GM21367 (cell line): ENCODE measurements around the gene AP5Z1.
"Not testable (repeated sequence)": the region's sequence is repeated elsewhere in the genome, so short reads cannot be mapped to it uniquely, and the experiment has no call there.

Source experiments
- ATAC-seq: cut with Tn5 transposase; IDR thresholded peaks from one replicate; pipeline ENCODE4 v1.9.1; 2021; ENCODE audit not compliant: unreplicated experiment

AP5Z1 gene

DNA sequence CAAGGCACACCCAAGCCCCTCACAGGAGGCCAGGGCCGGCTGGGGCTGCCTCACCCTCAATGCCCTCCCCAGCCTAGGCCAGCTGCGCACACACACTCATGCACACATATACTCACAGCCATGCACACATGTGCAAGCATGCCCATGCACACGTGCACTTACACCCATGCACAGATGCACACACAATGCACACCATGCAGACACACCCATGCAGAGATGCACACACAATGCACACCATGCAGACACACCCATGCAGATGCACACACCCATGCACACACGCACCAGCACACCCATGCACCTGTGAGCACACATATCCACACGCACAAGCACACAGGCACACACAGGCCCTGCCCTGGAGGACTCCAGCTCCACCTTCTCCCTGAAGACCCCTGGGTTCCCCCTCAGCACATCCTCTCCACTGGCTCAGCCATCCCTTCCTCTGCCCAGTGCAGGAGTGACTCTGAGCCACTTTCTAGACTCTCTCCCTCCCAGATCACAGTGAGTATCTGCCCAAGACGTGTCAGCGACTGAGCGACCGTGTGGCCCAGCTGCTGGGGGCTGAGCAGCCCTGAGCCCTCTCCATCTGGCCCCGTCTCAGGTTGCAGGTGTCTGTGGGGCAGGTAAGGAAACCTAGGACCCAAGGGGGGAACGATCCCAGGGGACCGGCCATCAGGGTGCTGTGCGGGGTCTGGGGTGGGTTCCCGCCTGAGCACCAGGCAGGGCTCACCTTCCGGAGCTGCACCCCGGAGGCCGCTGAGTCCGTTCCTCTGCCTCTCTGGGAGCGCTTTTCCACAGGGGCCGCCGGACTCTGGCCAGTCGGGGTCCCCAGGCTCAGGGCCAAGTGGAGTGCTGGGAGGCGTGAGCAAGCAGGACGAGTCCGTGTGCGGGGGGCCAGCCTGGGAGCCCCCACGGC is 25.8 kb downstream of the AP5Z1 start:
- ATAC-seq, result no peak

DNA sequence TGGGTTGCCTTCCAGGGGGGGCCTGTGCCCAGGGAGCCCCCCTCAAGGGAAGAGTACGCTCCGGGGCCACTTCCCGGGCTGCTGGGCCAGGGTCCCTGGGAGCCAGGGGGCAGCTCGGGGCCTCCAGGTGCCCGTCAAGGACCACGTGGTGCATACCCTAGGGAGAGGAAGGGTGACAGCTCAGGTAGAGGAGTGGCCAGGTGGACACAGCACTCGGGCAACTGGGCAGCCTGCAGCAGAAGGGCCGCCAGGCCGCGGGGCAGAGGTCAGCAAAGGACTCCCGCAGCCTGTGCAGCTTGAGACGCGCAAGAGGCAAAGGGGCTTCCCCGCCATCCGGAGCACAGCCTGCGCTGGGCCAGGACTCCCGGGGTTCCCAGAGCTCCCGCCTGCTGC is 26.4 kb downstream of the AP5Z1 start:
- no peak for ATAC-seq

DNA sequence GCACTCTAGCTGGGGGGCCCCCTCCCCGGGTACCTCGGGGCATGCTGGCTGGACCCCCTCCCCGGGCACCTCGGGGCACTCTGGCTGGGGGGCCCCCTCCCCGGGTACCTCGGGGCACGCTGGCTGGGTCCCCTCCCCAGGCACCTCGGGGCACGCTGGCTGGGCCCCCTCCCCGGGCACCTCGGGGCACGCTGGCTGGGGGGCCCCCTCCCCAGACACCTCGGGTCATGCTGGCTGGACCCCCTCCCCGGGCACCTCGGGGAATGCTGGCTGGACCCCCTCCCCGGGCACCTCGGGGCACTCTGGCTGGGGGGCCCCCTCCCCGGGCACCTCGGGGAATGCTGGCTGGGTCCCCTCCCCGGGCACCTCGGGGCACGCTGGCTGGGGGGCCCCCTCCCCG is 27.2 kb downstream of the AP5Z1 start:
- ATAC-seq, result not testable (repeated sequence)

DNA sequence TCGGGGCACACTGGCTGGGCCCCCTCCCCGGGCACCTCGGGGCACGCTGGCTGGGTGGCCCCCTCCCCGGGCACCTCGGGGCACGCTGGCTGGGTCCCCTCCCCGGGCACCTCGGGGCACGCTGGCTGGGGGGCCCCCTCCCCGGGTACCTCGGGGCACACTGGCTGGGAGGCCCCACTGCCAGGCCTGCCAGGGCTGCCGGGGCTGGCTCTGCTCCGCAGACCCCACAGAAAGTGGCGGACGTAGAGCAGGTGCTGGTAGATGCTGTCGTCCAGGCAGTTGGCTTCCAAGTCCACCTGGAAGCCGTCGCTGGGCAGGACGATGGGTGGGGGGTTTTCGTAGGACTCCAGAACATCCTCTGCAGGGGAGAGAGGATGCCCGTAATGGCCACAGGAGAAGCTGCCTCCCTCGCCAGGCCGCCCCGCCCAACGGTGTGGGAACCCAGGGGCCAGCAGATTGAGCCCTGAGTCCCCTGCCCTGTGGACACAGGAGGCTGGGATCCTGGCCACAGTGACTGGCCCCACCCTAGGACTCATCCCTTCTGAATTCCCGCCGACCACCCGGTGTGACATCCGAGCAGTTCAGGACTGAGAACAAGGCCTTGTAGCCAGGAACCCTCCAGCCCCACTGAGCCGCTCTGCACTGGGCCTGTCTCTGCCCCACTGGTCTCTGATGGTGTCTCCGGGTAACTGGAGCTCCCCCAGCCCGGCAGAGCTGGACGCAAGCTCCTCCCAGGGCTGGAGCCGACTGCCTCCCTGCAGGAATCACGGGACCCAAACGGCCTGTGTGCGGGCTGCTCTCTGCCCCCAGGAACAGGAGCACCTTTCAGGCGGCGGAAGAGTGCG is 28.2 kb downstream of the AP5Z1 start:
- ATAC-seq, result no peak

DNA sequence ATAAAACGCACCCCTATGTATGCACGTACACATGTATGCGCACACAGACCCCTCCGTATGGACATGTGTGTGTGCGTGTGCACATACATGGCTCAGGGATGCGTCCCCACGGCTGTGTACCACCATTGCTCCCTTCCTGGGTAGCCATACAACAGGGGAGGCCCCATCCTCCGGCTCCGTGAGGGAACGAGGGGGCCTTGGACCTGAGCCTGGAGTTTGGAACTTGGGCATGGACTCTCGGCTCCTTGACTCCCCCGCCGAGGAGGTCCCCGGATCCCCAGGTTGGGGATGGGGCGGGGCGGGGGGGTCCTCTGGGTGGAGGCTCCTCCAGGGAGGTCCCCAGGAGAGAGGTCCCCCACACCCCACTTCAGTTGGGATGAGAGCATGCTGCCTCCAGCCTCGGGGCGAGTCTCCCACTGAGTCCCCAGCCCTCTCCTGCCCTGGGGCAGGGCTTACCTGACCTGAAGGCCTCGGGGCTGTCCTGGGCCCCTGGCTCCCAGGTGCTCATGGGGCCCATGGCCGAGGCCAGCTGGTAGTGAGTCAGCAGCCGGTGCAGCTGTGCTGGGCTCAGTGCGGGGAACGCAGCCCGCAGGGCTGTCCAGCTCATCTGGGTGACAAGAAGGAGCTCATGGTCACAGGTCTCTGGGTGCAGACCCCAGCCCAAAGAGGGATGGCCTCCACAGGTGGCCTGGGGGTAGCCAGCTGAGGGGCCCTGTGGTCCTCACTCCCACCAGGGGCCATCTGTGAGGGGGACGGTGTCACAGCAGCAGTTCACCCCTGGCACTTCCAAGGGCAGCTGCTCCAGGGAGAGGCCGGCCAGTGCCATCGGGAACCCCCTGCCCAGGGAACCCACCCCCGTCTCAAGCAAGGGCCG is 29.9 kb downstream of the AP5Z1 start:
- no peak for ATAC-seq

DNA sequence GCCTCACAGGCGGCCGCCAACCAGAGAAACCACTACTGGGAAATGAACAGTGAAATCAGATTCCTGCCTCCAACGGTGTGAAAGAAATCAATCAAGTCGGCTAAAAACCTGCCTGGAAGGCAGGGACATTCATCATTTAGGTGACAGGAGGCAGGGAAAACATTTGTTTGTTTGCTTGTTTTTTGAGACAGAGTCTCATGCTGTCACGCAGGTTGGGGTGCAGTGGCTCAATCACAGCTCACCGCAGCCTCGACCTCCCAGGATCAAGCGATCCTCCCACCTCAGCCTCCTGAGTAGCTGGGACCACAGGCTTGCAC is 30.5 kb downstream of the AP5Z1 start:
- ATAC-seq, result no peak

DNA sequence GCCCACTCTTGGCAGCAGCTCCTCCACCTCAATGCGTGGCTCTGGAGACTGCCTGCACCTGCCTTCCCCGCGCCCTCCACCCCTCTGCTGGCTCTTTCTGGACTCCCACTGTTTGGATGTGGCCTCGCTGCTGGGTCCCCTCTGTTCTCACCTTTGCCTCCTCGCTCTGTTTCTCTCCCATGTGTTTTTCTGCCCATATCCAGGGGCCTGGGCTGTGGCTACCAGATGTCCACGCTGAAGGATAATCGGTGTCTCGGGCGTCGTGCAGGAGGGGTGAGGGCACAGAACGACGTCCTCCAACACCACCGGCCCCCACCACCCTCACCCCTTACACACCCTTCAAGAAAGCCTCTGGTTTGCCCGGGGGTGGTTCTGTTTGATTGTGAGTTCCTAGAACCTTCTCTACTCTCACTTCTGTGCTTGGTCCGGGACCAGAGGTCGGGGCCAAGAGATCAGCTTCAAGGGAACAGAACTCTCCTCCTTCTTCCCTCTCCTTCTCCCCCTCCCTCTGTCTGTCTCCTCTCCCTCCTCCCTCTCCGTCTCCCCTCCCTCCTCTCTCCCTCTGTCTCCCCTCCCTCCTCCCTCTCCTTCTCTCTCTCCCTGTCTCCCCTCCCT is 31.7 kb downstream of the AP5Z1 start:
- no peak for ATAC-seq

DNA sequence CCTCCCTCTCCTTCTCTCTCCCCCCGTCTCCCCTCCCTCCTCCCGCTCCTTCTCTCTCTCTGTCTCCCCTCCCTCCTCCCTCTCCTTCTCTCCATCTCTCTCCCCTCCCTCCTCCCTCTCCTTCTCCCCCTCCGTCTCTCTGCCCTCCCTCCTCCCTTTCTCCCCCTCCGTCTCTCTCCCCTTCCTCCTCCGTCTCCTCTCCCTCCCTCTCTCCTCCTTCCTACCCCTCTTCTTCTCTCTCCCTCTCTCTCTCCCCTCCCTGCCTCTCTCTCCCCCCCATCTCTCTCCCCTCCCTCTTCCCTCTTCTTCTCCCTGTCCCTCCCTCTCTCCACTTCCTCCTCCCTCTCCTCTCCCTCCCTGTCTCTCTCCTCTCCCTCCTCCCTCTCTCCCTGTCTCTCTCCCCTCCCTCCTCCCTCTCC is 32.2 kb downstream of the AP5Z1 start:
- no peak for ATAC-seq

DNA sequence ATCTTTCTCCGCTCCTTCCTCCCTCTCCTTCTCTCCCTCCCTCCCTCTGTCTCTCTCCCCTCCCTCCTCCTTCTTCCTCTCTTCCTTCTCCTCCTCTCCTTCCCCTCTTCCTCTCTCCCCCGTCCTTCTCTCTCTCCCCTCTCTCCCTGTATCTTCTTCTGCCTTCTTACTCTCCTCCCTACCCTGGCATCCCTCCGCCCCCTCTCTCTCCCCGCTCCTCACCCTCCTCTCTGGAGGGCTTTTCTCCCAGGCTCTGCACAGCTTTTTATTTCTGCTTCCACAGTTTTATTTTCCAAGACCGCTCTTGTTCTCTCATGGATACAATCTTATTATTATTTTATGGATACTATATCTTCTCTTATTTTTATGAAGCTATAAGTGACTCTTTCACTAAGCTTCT is 32.6 kb downstream of the AP5Z1 start:
- no peak for ATAC-seq

DNA sequence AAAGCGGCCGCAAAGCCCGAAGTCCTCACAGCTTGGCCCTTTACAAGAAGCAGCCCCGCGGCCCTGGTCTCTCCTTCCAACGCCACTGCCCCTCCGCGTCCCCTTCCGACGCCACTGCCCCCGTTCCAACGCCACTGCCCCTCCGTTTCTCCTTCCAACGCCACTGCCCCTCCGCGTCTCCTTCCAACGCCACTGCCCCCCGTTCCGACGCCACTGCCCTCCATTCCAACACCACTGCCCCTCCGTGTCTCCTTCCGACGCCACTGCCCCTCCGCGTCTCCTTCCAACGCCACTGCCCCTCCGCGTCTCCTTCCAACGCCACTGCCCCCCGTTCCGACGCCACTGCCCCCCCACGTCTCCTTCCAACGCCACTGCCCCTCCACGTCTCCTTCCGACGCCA is 33.1 kb downstream of the AP5Z1 start:
- ATAC-seq, result no peak

DNA sequence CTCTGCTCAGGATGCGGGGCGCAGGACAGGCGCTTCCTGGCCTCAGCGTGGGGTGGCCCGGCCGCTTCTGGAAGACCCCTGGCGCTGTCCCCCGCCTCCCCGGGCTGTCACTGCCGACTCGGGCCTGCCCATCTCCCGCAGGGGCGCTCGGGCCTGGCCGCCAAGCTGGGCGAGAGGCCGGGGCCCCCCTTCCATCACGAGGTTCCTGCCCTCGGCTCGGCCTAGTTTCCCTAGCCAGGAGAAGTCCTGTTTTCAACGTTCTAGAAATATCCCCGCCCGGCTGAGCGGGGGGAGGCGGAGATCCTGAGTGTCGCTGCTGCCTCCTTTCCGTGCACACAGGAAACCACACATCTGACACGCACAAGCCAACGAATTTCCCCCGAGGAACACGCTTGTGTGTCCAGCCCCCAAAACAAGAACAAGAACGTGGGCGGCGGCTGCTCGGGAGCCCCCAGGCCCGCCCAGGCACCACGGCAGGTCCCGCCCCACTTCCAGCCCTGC is 33.7 kb downstream of the AP5Z1 start:
- ATAC-seq, result no peak

DNA sequence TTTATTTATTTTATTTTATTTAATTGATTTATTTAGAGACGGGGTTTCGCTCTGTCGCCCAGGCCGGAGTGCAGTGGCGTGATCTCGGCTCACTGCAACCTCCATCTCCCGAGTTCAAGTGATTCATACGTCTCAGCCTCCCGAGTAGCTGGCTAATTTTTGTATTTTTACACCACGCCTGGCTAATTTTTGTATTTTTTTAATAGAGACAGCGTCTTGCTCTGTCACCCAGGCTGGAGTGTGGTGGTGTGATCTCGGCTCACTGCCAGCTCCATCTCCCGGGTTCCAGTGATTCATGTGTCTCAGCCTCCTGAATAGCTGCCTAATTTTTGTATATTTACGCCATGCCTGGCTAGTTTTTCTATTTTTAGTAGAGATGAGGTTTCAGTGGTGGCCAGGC is 34.2 kb downstream of the AP5Z1 start:
- no peak for ATAC-seq

DNA sequence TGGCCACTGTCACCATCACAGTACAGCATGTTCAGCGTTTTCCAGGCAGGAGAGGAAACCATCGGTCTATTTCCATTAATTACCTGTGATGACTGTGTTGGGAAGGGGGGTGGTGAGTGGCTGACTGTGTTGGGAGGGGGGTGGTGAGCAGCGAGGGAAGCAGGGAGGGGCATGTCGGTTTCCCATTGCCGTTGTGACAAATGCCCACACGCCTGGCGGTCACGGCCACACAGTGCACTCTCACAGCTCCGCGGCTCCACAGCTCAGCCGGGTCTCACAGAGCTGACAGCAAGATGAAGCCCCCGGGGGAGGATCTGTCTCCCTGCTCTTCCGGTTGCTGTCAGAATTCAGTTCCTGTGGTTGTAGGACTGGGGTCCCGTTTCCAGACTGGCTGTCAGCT is 39.0 kb downstream of the AP5Z1 start:
- ATAC-seq, result no peak

DNA sequence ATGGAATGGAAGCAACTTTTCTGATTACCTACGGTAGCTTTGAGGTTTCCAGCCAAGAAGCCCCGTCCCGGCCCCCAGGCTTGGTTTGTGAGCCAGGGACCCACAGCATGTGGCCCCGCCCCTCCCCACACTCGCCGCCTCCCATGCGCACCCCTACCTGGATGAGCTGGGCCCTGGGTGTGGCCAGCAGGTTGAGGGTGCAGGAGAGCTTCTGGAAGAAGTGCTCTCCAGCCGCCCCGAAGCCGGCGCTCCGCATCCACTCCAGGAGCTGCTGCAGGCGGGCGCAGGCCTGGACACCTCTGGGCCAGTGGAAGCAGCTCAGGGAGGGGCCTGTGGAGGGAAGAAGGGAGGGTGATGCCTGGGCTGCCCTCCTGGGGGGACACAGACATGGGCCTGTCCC is 39.7 kb downstream of the AP5Z1 start:
- ATAC-seq, result no peak

DNA sequence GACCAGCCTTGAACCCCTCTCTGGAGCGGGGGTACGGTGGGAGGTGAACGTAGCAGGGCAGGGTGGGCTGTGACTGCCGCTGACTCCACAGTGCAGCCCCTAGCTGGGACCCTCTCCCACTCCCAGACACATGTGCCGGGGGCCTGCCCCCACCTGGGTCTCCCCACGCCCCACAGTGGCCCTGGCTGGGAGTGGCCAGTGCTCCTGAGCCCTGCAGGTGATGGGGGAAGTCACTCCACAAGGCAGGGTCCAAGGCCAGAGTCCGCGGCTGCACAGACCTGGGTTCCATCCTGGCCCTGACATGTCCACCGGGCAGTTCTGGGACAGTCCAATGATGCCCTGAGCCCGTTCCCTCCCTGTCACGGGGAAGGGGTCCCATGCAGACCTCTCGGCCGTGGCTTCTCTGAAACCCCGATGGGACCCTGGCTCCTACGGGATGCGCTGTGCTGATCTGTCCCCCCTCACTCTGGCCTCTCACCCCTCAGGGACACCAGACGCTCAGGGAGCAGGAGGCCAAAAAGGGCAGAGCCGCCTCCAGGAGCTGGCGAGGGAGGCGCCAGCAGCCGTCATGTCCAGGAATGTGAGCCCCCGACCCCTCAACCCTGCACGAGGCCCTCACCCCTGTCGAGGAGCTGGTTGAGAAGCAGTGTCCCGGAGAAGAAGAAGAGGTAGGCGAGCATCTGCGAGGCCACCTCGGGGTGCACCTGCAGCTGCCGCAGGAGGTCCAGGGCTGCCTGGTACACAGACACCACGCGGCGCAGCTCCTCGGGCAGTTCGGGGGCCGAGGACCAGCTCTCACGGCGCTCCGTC is 40.4 kb downstream of the AP5Z1 start:
- no peak for ATAC-seq

DNA sequence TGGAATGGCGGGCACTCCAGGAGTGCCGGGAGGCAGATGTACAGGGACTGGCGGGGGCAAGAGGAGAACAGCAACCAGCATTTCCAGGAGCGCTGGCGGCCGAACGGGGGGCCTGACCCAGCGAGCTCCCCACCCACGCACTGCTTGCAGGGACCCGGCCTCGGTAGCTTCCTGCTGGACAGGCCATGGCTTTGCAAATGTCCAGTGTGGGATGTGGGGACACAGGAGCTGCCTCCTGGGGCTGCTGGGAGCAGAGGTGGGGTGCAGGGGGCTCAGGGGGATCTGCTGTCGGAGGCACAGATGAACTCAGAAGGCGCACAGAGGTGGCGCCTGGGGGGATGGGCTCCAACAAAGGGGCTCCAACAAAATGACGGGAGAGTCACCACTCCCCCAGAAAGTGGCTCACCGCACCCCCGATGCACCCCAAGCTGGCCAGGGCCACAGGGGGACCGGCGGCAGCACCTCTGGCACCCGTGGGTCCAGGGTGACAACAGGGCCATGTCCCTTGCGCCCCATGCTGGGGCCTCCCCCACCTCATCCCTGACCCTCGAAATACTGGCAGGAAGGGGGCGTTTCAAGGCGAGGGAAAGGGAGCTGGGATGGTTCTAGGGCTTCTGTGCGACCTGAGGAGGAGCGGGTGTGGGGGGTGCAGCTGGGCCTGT is 41.1 kb downstream of the AP5Z1 start:
- no peak for ATAC-seq

DNA sequence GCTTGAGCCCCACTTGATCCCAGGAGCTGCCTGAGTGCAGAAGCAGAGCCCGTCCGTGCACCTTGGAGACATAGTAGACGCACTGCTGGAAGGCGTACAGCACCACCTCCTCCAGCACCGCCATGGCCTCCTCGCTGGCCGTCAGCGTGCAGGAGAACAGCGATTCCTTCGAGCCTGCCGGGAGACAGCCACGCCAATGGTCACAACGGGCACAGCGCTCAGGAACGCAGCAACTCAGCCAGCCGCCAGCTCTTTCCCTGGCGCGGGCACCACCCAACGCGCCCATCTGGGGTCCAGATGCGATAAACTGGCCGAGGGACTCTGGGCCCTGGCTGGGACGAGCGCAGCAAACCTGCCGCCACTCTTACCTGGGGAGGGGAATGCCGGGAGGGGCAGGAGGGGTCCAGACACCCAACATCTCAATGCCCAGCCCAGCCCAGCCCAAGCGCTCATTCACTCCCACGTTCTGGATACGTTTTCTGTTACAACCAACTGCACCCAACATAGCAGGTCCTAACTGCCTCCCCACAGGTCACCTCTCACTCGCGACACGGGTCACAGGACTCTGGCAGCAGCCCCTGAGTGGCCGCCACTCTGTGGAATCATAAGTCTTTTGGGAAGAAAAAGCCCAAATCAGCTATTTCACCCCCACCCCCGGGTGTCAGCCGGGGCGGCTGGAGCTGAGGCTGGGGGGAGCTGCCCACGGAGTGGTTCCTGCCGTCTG is 41.9 kb downstream of the AP5Z1 start:
- no peak for ATAC-seq

DNA sequence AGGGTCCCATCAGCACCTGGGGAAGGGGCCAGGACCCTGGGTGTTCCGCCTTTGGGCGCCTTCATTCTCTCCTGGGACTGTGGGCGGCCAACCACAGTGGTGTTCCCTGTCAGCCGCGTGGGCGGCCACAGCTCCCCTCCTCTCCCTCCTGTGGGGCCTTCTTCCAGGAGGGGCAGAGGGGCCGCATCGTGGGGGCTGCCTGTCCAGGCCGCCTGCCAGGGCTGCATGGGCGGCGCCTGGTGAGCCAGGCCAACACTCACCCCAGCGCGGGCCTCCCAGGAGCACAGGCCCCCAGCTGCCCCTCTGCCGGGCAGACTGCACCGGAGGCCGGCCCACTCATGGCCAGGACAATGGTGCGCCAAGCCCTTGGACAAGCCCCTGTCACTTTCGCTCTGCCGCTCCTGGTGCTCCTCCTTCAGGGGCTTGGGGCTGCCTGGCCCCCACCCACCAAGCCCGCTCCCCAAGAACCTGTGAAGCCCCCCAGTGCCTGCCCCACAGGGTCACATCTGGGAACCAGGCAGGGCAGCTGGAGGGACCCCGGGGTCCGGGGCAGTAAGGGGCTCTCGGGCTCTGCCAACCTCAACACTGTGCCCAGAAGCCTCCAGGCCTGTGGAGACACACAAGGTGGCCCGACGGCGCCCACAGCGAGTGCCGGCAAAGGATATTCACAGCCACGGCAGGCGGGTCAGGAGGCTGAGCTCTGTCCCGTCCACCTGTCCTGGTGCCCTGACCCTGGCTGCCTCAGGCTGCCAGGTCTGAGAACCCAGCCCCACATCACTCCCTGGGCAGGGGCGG is 42.8 kb downstream of the AP5Z1 start:
- ATAC-seq, result no peak
